Measurements from ENCODE around the gene DMAP1.

The DMAP1 gene

DNA sequence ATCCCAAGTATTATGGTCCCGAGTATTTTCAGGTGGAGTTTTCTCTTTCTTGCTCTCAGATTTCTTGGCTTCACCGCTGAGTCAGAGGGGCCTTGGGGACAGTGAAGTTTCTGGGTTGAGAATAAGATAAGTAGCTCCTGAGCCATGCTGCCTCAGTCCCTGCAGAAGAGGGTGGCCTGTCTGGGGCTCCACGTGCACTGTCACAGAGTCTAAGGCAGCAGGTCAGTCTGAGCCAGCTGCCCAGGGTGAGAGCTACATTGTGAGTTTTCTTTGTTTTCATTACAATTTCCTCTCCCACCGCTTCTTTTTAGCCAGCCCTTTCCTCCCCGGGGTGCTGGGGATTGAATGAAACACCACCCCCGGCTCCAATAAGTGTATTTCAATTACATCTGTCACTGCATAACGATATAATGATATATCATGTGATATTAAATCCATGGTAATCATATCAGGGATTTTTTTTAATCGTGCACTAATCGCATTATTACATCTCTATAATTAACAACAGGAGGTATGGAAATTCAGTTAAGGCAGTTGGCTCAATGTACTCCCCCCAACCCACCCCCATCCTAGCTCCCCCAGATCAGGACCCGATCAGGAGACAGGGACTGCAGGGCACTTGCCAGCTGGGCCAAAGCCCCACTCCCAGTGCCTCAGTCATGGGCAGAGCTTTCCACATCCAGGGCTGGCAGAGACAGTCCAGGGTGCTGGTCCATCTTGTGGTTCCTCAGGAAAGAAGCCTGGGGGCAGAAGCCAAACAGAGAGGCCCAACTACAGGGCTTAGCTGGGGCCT is 43.7 kb downstream of the DMAP1 start:
- no peak for DNase-seq

DNA sequence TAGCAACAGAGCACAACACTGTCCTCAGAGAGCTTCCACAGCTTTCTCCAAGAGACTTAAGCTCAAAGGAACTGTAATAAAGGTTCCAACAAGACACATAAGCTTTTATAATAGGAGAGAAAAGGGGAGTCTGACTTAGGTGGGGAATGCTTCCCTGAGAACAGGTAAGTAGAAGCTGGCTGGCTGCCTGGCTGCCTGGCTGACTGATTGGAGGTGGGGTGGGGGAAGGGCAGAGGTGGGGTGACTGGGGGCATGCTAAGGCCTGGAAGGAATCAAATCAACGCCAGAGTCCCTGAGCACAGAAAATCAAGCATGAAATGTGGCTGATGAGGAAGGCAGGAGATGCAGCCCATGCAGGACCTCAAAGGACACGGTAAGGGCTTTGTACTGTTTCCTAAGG is 45.8 kb downstream of the DMAP1 start:
- DNase-seq = no peak

- no peak for DNase-seq
These were observed 47.5 kb downstream of the DMAP1 start for GRCh38 chr1:44260792-44261170.

- DNase-seq = no peak
These were observed 48.0 kb downstream of the DMAP1 start for GRCh38 chr1:44261171-44261817.

- DNase-seq = no peak
These were observed 48.7 kb downstream of the DMAP1 start for GRCh38 chr1:44261962-44262361.

- DNase-seq = no peak
These were observed 49.1 kb downstream of the DMAP1 start for GRCh38 chr1:44262414-44262813.

DNA sequence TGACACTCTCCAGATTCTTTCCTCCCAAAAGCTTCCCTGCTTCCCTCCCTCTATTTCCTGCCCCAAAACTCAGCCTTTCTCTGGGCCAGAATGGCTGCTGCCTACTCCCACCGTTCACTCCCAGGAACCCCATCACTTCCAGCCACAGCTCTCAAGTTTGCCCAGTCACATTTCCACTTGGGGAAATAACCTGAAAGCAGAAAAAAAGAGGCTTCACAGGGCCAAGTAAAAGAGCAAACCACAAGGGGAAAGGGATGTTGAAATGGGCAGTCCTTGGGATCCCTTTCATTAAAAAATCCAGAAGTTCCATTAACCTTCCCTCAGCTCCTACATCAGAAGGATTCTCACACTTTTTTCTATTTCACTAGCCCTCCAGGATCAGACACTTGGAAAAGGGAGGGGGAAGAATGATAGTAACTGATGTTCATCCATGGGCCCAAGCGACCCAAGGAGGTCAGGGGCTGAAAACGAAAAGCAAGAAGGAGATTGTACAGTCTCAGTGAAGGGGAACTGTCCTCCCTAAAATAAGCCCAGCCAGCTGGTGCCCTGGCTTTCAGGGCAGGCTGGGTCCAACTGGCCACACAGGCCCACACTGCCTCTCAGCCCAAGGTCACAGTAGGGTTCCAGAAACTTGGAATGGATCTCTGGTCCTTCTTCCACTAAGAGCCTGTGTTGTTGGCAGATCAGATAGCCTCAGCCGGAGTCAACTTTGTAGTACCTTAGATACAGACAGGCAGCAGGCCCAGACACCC is 49.7 kb downstream of the DMAP1 start:
- no peak for DNase-seq

DNA sequence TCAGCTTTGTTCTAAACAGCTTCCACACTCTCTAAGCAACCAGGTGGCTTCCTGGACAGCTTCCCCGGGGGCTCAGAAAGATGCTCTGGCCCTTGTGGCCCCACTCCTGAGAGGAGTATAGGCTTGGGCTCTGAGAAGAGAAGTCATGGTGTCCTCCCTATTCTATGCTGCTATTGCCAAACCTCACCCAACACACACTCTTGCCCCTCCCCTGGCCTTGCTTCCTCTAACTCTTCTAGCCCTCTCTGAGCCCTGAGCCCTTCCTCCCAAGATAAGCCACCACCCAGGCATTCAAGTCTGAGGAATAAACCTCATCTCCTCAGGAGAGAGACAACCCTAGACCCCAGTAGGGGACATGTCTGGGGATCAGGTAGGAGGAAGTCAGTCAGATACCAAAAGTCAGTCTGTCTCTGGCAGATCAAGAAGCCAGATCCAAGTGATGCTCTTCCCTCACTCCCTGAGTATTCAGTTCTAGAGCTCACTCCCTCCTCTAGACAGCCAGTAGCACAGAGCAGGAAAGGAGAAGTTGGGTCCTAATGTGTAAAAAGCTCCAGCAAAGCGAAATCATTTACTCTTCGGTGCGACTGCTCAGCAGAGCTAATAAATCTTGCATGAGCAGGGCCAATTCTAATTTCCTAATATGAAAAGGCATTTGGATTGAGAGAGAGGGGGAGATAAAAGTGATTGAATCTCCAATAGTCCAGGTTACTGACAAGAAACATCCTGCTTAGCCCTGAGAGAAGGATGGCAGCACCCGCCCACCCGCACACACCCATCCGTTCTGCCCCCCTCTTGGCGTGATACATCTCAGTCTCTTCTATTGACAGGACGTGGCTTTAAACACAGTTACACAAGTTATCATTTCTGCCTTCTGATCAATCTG is 50.5 kb downstream of the DMAP1 start:
- DNase-seq = no peak

DNA sequence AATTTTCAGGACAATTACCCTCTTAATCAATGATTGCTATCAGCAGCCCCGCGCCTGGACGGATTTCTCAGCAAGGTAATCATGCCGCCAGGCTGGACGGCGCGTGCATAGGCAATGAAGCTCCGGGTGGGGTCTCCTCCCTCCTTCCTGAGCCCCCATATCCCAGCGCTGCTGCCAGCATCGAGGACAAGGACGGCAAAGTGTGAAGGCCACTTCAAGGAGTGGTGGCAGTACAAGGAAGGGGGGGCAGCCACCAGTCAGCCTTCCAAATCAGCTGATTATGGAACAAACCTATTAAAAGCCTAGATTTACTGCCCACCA is 51.1 kb downstream of the DMAP1 start:
- DNase-seq = no peak

DNA sequence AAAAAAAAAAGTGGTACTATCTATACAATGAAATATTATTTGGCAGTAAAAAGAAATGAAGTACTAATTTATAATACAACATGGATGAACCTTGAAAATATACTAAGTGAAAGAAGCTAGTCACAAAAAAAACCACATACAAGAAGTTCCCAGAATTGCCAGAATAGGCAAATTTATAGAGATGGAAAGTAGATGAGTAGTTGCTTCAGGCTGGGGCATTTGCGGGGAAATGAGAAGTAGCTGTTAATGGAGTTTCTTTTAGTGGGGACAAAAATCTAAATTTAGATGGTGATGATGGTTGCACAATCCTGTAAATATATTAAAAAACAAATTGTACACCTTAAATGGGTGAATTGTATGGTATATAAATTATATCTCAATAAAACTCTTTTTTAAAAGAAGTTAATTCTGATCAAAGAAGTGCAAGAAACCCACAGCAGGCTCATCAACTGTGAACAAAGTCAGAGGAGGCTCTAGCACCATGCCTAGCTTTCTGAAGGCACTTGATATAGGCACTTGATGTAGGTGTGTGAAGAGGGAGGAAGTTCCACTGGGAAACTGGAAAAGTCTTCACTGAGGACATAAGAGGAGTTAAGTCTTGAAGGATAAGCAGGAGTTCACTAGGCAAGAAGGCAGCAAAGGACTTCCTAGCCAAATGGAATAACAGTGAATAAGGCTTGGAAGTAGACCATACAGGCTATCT is 52.5 kb downstream of the DMAP1 start:
- no peak for DNase-seq

GRCh38 chr1:44266400-44267344 is 53.4 kb downstream of the DMAP1 start:
- DNase-seq = no peak

- no peak for DNase-seq
These were observed 54.2 kb downstream of the DMAP1 start for GRCh38 chr1:44267438-44267837.

GRCh38 chr1:44268054-44268453 is 54.8 kb downstream of the DMAP1 start:
- DNase-seq = no peak

Data from kidney glomerular epithelial cell (primary cell).